Measurements from ENCODE around the gene CA10. TPM values are rescaled to one million over a fixed set of nuclear protein-coding genes. Genes with fewer than 3 reads are reported as not detected.

Gene CA10
- total and polyA plus RNA-seq, 2 of the 4 experiments (the other 2 are of a cell fraction), result not detected

- Histone ChIP-seq H3K4me3 (ENCODE audit: insufficient read depth, low read depth, low read length) (no peak overlapping the region), H2BK15ac (ENCODE audit: low read depth, low read length) (no peak overlapping the region), H2BK5ac (ENCODE audit: low read depth, low read length, poor library complexity, severe bottlenecking) (no peak overlapping the region), H2AK5ac (ENCODE audit: low read depth, low read length) (no peak overlapping the region), H3K18ac (ENCODE audit: low read depth, low read length) (no peak overlapping the region), H4K91ac (ENCODE audit: insufficient read depth, low read depth, low read length) (no peak overlapping the region), H3K27ac (ENCODE audit: insufficient read depth, low read length) (no peak overlapping the region), H3K9me1 (ENCODE audit: insufficient read depth, low read length) (no peaks in the 10 kb centered on the region), H4K8ac (ENCODE audit: low read depth in 2 of 2, low read length in 2 of 2) (no peak overlapping the region), H3K4ac (ENCODE audit: low read depth, low read length) (no peak overlapping the region), H2BK120ac (ENCODE audit: low read depth, low read length) (no peak overlapping the region), H3K23ac (ENCODE audit: low read depth, low read length) (no peak overlapping the region), H3K4me2 (ENCODE audit: low read depth, low read length) (no peak overlapping the region), H2AFZ (replicated peaks; ENCODE audit: low read length, poor library complexity) (no peak overlapping the region), H3K9me3 (ENCODE audit: control insufficient read depth, insufficient read depth, low read length) (no peaks in the 10 kb centered on the region; the same call in 1 of the 2 replicates), H3K36me3 (ENCODE audit: control insufficient read depth, insufficient read depth, low read length) (no peaks in the 10 kb centered on the region), H2AK9ac (replicated peaks; ENCODE audit: low read depth, low read length, poor library complexity) (no peak overlapping the region), H3K9ac (ENCODE audit: low read depth, low read length) (no peak overlapping the region), H4K5ac (ENCODE audit: low read depth, low read length) (no peak overlapping the region), H3K27me3 (ENCODE audit: control insufficient read depth, insufficient read depth, low read length) (no peaks in the 10 kb centered on the region), H3K14ac (replicated peaks; ENCODE audit: low read depth, low read length) (no peak overlapping the region), H3K79me1 (ENCODE audit: low read depth in 1 of 2, low read length in 2 of 2) (no peaks in the 10 kb centered on the region), H3K56ac (ENCODE audit: extremely low read depth, insufficient read depth, low read length) (no peak overlapping the region), H2BK20ac (ENCODE audit: low read depth, low read length) (no peak overlapping the region), H3K4me1 (ENCODE audit: control insufficient read depth, insufficient read depth, low read length) (no peaks in the 10 kb centered on the region), H4K20me1 (ENCODE audit: insufficient read depth, low read length) (no peaks in the 10 kb centered on the region)
- in situ Hi-C loops (cut with MboI; ENCODE audit: low sequenced_read_pairs) (no loop called here), intact Hi-C loops (cut with micrococcal nuclease) (no loop called here), dilution Hi-C loops (cut with HindIII; ENCODE audit: low sequenced_read_pairs, unreplicated experiment) (no loop called here)
- ChIA-PET POLR2A (ENCODE audit: unreplicated experiment) (no interaction called here), CTCF (no interaction called here)
- no TSS peak for BruUV-seq (replicated peaks)
- no peak for DNase-seq
- ATAC-seq (ENCODE audit: low read depth), result no peak
- WGBS, 2 experiments (ENCODE audit: extremely low coverage in 2 of 2, insufficient read length in 1 of 2), result no CpG with 5 or more reads among the region's 1 CpG
- no peak for TF ChIP-seq MAFK (IDR thresholded peaks at IDR 0.05; ENCODE audit: low read depth, low read length)
- TF ChIP-seq, protein P1, sequence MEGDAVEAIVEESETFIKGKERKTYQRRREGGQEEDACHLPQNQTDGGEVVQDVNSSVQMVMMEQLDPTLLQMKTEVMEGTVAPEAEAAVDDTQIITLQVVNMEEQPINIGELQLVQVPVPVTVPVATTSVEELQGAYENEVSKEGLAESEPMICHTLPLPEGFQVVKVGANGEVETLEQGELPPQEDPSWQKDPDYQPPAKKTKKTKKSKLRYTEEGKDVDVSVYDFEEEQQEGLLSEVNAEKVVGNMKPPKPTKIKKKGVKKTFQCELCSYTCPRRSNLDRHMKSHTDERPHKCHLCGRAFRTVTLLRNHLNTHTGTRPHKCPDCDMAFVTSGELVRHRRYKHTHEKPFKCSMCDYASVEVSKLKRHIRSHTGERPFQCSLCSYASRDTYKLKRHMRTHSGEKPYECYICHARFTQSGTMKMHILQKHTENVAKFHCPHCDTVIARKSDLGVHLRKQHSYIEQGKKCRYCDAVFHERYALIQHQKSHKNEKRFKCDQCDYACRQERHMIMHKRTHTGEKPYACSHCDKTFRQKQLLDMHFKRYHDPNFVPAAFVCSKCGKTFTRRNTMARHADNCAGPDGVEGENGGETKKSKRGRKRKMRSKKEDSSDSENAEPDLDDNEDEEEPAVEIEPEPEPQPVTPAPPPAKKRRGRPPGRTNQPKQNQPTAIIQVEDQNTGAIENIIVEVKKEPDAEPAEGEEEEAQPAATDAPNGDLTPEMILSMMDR (conservative IDR thresholded peaks at IDR 0.05; ENCODE audit: low read depth, low read length), result no peak
- TF ChIP-seq MAZ (IDR thresholded peaks at IDR 0.05; ENCODE audit: borderline replicate concordance, low read depth, low read length), result no peak
- TF ChIP-seq, protein P2, sequence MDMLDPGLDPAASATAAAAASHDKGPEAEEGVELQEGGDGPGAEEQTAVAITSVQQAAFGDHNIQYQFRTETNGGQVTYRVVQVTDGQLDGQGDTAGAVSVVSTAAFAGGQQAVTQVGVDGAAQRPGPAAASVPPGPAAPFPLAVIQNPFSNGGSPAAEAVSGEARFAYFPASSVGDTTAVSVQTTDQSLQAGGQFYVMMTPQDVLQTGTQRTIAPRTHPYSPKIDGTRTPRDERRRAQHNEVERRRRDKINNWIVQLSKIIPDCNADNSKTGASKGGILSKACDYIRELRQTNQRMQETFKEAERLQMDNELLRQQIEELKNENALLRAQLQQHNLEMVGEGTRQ (IDR thresholded peaks at IDR 0.05; ENCODE audit: low read depth, low read length), result no peak
- TF ChIP-seq BHLHE40 (IDR thresholded peaks at IDR 0.05; ENCODE audit: low read depth, low read length), result no peak
Observed at GRCh38 chr17:51971121-51971520, 187.4 kb downstream of the CA10 start.
